Esophagus muscularis mucosa (tissue), 3 donors: ENCODE results near the gene NTM.

ENCODE experiments used
- EP300 ChIP-seq: sonication (generic); formaldehyde crosslinking; IDR thresholded peaks from one replicate; pipeline ENCODE4 v1.6.1; 2017; ENCODE audit warnings: antibody characterized with exemption
- POLR2A ChIP-seq: fragments of 450-650 bp; IDR thresholded peaks from one replicate; pipeline ENCODE4 v1.6.1; 2017; ENCODE audit warnings: antibody characterized with exemption, moderate library complexity, mild to moderate bottlenecking, low read depth
- POLR2AphosphoS5 ChIP-seq, 2 donors: sonication (generic); formaldehyde crosslinking; IDR thresholded peaks; one replicate each; pipeline ENCODE4 v1.6.1; 2017; ENCODE audit warnings: antibody characterized with exemption in 2 of 2

- no peak for TF ChIP-seq POLR2A
- TF ChIP-seq POLR2AphosphoS5 (IDR thresholded peaks at IDR 0.05): no peak
- no peak for TF ChIP-seq EP300
Observed at GRCh38 chr11:131354251-131354701, 16.1 kb upstream of the NTM start.
